ENCODE results near the gene YWHAE.
"Not testable (repeated sequence)": the region's sequence is repeated elsewhere in the genome, so short reads cannot be mapped to it uniquely, and the experiment has no call there.

YWHAE gene

DNA sequence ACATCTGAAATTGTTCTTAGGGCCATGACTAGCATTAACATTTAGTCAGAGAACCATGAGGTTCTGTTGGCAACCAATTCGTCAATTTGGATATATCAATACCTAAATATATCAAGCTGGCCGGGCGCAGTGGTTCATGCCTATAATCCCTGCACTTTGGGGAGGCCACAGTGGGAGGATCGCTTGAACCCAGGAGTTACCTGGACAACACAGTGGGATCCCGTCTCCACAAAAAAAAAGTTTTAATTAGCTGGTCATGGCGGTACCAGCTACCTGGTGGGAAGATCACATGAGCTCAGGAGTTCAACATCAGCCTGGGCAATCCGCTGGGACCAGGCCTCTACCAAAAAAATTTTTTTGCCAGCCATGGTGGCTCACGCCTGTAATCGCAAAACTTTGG lies 8.4 kb downstream of the YWHAE start:
- no peak overlapping the region for H3K4me3 ChIP-seq (ENCODE audit: control insufficient read depth, low read depth, low read length)
- no peak for DNase-seq (ENCODE audit: low read depth)
- TF ChIP-seq, protein P1, sequence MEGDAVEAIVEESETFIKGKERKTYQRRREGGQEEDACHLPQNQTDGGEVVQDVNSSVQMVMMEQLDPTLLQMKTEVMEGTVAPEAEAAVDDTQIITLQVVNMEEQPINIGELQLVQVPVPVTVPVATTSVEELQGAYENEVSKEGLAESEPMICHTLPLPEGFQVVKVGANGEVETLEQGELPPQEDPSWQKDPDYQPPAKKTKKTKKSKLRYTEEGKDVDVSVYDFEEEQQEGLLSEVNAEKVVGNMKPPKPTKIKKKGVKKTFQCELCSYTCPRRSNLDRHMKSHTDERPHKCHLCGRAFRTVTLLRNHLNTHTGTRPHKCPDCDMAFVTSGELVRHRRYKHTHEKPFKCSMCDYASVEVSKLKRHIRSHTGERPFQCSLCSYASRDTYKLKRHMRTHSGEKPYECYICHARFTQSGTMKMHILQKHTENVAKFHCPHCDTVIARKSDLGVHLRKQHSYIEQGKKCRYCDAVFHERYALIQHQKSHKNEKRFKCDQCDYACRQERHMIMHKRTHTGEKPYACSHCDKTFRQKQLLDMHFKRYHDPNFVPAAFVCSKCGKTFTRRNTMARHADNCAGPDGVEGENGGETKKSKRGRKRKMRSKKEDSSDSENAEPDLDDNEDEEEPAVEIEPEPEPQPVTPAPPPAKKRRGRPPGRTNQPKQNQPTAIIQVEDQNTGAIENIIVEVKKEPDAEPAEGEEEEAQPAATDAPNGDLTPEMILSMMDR (IDR thresholded peaks at IDR 0.05; ENCODE audit: control insufficient read depth, insufficient read depth, low read depth, low read length, missing control alignments): no peak

DNA sequence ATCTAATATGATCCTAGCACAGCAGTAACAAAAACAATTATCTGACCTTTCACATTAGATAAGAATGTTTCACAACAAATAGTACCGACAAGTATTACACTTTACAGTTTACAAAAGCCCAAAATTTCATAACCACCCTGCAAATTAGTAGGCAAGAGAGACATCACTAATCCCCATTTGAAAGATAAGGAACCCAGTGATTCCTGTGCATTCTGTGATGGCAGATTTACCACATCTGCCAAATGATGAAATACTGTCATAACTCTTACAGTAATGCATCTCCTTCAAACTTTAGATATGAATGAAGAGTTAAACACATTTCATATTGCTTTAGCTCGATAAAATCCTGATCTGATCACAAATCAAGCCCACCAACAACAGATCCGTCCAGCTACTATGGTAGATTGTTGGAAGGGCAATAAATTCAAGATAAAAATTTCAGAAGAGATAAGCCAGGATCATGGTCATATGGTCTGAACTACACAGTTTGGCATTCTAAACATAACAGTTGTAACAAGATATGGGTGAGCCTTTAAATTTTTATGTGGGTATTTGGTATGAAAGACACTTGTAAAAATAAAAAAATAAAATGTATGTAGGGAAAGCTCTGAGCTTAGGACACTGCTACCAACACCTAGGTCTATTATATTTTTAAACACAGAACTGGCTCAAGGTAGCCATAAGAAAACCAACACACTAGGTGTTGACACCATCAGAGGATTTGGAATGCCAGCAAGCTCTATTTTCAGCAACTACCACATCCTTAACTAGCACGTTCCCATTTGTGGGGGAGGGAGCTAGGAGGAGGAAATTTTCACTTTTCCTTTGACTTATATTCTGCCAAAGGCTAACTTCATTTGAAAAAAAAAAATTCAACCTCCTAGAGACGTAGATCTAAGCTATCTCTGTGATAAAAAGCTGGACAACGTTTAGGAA lies 9.3 kb downstream of the YWHAE start:
- TF ChIP-seq, protein P1 (IDR thresholded peaks at IDR 0.05; ENCODE audit: control insufficient read depth, insufficient read depth, low read depth, low read length, missing control alignments): no peak
- no peak overlapping the region for H3K4me3 ChIP-seq (ENCODE audit: control insufficient read depth, low read depth, low read length)
- no peak for DNase-seq (ENCODE audit: low read depth)

DNA sequence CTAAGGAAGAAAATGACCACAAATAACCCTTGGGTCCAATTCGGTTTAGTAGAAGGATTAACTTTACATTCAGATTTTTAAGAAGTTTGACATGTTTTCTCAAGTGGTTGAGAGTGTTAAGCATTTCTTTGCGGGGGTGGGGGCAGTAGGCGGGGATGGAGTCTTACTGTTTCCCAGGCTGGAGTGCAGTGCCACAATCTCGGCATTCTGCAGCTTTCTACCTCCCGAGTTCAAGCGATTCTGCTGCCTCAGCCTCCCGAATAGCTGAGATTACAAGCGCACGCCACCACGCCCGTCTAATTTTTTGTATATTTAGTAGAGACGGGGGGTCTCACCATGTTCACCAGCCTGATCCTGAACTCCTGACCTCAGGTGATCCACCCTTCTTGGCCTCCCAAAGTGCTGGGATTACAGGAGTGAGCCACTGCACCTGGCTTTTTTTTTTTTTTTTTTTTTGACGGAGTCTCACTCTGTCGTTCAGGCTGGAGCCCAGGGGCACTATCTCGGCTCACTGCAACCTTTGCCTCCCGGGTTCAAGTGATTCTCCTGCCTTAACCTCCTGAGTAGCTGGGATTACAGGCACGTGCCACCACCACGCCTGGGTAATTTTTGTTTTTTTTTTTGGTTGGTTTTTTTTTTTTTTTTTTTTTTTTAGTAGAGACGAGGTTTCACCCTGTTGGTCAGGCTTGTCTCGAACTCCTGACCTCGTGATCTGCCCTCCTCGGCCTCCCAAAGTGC lies 12.4 kb downstream of the YWHAE start:
- H3K4me3 ChIP-seq (ENCODE audit: control insufficient read depth, low read depth, low read length); DNase-seq (ENCODE audit: low read depth): not testable (repeated sequence)

DNA sequence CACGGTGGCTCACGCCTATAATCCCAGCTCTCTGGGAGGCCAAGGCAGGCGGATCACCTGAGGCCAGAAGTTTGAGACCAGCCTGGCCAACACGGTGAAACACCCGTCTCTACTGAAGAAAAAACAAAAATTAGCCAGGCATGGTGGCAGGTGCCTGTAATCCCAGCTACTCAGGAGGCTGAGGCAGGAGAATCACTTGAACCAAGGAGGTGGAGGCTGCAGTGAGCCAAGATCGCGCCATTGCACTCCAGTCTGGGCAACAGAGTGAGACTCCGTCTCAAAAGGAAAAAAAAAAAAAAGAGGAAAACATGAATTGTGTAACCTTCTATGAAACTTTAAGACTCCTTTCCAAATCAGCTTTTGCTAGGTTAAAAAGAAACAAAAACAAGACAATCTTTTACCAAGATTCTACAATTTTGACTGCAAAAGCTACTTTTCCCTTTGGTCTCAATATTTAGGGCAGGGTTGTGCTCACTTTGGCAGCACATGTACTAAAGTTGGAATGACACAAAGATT lies 13.3 kb downstream of the YWHAE start:
- DNase-seq (ENCODE audit: low read depth); H3K4me3 ChIP-seq (ENCODE audit: control insufficient read depth, low read depth, low read length): not testable (repeated sequence)

DNA sequence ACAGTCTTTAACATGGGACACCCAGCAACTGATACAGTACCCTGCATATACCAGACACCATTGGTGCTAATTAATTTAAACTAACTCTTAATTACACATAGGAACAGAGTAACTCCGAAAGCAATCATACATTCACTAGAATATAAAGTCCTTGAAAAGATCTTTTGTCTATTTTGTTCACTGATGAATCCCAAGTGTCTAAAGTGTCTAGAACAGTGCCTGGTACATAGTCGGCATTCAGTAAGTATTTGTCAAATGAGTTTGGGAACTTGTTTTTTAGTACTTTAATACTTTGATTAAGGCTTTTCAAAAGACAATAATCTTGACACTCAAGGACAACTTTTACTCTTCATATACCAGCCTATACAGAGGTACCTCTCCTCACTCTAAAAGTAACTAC lies 13.8 kb downstream of the YWHAE start:
- no peak for DNase-seq (ENCODE audit: low read depth)
- TF ChIP-seq, protein P1 (IDR thresholded peaks at IDR 0.05; ENCODE audit: control insufficient read depth, insufficient read depth, low read depth, low read length, missing control alignments): no peak
- no peak overlapping the region for H3K4me3 ChIP-seq (ENCODE audit: control insufficient read depth, low read depth, low read length)

DNA sequence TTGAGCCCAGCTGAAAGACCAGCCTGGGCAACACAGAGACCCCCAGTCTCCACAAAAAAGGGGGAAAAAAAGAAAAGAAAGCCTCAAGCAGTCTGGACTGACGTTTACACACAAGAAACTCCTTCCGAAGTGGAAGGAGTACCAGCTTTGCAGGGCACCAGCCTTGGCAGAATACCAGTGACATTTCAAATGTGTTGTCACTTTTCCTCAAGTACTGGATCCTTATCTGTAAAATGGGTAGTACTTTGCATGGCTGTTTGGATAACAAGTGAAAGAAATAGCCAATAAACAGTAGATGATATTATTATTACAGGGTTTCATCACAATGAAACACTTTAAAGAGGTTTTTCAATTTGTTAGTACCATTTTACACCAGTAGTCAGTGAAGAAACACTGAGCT lies 14.2 kb downstream of the YWHAE start:
- TF ChIP-seq, protein P1 (IDR thresholded peaks at IDR 0.05; ENCODE audit: control insufficient read depth, insufficient read depth, low read depth, low read length, missing control alignments): no peak
- no peak for DNase-seq (ENCODE audit: low read depth)

DNA sequence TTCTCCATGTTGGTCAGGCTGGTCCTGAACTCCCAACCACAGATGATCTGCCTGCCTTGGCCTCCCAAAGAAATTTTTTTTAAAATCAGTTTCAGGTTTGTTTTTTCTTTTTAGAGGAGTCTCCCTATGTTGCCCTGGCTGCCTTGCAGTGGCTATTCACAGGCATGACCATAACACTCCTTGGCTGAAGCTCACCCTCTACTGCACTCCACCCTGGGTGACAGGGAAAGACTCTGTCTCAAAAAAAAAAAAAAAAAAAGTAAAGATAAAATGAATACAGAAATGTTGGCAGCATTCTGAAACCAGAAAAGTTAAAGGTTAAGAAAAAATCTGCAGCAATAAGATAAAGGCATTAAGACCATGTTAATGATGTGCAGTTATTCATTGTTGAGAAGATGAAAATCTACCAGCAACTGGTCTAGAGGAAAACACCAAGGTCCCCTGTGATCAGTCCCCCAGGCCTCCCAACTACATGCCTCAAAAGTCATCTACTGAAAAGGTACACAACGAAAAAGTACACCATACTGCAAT lies 15.1 kb downstream of the YWHAE start:
- DNase-seq (ENCODE audit: low read depth): no peak
- no peak overlapping the region for H3K4me3 ChIP-seq (ENCODE audit: control insufficient read depth, low read depth, low read length)
- TF ChIP-seq, protein P1 (IDR thresholded peaks at IDR 0.05; ENCODE audit: control insufficient read depth, insufficient read depth, low read depth, low read length, missing control alignments): no peak

More for the DNA sequence above, 14.2 kb downstream of the YWHAE start:
- no peak overlapping the region for H3K4me3 ChIP-seq (ENCODE audit: control insufficient read depth, low read depth, low read length)

Data from AG09309 (cell line).